ENCODE data around the gene CCDC6. TPM values are rescaled to one million over a fixed set of nuclear protein-coding genes. Genes with fewer than 3 reads are reported as not detected.

Gene CCDC6
- total and polyA plus RNA-seq, 11 donors = 3.7 to 47.1 (median 17.4) TPM

- no peak overlapping the region for H3K4me3 ChIP-seq
- peaks cover 0 to 8% (median 2%) of the 10 kb centered on the region in 9 donors for H3K36me3 ChIP-seq
- intact Hi-C loops (cut with DNase I) = loop anchor here in 4 of 10 donors (5.0 to 10.0 kb wide), 2 partner anchors 199 to 581 kb away; no protein-coding TSS in a partner anchor
- peaks cover 0 to 48% (median 12%) of the 10 kb centered on the region in 12 donors for H3K4me1 ChIP-seq
- TF ChIP-seq CTCF (IDR thresholded peaks at IDR 0.05) = no peak
- no peak for DNase-seq
- no peaks in the 10 kb centered on the region for H3K27me3 ChIP-seq
- no peak overlapping the region for H3K27ac ChIP-seq
- peak in 3 of 4 donors; percentile 72 to 85 (median 73) for ATAC-seq
- H3K9me3 ChIP-seq = no peaks in the 10 kb centered on the region
These were observed 80.4 kb downstream of the CCDC6 start for GRCh38 chr10:59825932-59826331.

GRCh38 chr10:59823751-59824150 lies 82.6 kb downstream of the CCDC6 start:
- no peaks in the 10 kb centered on the region for H3K9me3 ChIP-seq
- intact Hi-C loops (cut with DNase I) = loop anchor here in 2 of 10 donors (10.0 kb wide), 1 partner anchor 579 kb away; no protein-coding TSS in a partner anchor
- no peak overlapping the region for H3K27ac ChIP-seq
- H3K4me1 ChIP-seq = peaks cover 0 to 62% (median 14%) of the 10 kb centered on the region in 12 donors
- no peak overlapping the region for H3K4me3 ChIP-seq
- peaks cover 0 to under 1% (median 0%) of the 10 kb centered on the region in 9 donors for H3K36me3 ChIP-seq
- no peak for ATAC-seq
- no peak for TF ChIP-seq CTCF (IDR thresholded peaks at IDR 0.05)
- TF ChIP-seq POLR2A (IDR thresholded peaks at IDR 0.05) = no peak
- no peaks in the 10 kb centered on the region for H3K27me3 ChIP-seq
- DNase-seq = no peak

- 54 to 100% (median 69%) methylated on average over 1 to 6 of the region's 6 CpGs for WGBS, 4 donors
- TF ChIP-seq POLR2A (IDR thresholded peaks at IDR 0.05) = no peak
- TF ChIP-seq CTCF (IDR thresholded peaks at IDR 0.05) = no peak
- peak; percentile 30 to 66 (median 42) for ATAC-seq
- DNase-seq = no peak
- Histone ChIP-seq H3K36me3 (no peaks in the 10 kb centered on the region), H3K9me3 (no peaks in the 10 kb centered on the region), H3K27me3 (no peaks in the 10 kb centered on the region), H3K4me1 (peaks cover 0 to 66% (median 14%) of the 10 kb centered on the region in 12 donors), H3K4me3 (peak overlapping the region in 1 of 12 donors; percentile 26), H3K27ac (peak overlapping the region in 1 of 12 donors; percentile 9)
- intact Hi-C loops (cut with DNase I) = loop anchor here in 2 of 10 donors (10.0 kb wide), 1 partner anchor 578 kb away; no protein-coding TSS in a partner anchor
These were observed 83.2 kb downstream of the CCDC6 start for GRCh38 chr10:59823111-59823510.

- H3K4me1 ChIP-seq = peaks cover 0 to 55% (median 12%) of the 10 kb centered on the region in 12 donors
- intact Hi-C loops (cut with DNase I) = loop anchor here in 2 of 10 donors (10.0 kb wide), 1 partner anchor 576 kb away; no protein-coding TSS in a partner anchor
- TF ChIP-seq POLR2A (IDR thresholded peaks at IDR 0.05) (no peak), CTCF (IDR thresholded peaks at IDR 0.05) (no peak)
These were observed 85.9 kb downstream of the CCDC6 start for GRCh38 chr10:59820471-59820870.

More at GRCh38 chr10:59820471-59820870, 85.9 kb downstream of the CCDC6 start:
- DNase-seq = no peak
- Histone ChIP-seq H3K27ac (no peak overlapping the region), H3K27me3 (no peaks in the 10 kb centered on the region), H3K4me3 (no peak overlapping the region), H3K9me3 (no peaks in the 10 kb centered on the region), H3K36me3 (no peaks in the 10 kb centered on the region)
- no peak for ATAC-seq
- 62 to 71% (median 69%) methylated on average over 5 of the region's 5 CpGs for WGBS, 4 donors
